Measurements from ENCODE around the gene NDUFA1.
"Not testable (repeated sequence)": the region's sequence is repeated elsewhere in the genome, so short reads cannot be mapped to it uniquely, and the experiment has no call there.

NDUFA1 gene

DNA sequence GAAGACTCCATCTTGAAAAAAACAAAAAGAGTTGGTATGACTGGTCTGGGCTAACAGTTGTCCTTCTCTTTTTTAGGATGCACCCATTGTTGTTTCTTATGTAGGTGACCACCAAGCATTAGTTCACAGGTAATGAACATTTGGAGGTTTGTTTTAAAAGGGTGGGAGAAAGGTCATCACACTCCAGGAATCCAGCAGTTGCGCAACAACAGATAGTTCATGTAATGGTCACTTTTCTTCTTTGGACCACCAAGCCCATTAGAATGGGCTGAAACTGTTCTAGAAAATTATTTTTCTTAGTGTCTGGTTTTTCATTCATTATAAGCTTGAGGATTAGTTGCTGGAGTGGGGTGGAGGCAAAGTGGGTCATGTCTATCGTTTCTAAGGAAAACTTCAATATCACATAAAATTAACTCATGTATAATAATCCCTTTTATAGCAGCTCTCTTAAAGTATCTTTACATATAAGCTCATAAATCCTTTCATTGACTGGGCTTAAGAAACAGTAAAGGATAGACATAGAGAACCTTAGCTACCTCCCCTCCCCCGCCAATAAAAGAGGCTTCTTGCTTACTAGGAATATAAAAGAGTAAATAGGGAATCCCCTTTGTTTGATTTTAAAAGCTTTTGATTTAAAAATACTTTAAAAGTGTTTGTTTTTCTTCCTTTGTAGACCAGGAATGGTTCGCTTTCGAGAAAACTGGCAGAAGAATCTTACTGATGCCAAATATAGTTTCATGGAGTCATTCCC lies 48.4 kb downstream of the NDUFA1 start:
- Histone ChIP-seq H3F3A (ENCODE audit: insufficient read depth) (no peaks in the 10 kb centered on the region), H3K9me3 (ENCODE audit: insufficient read depth, low read length) (no peaks in the 10 kb centered on the region), H3K79me2 (ENCODE audit: insufficient read depth, low read length) (no peaks in the 10 kb centered on the region), H3K27me3 (ENCODE audit: low read length) (no peaks in the 10 kb centered on the region), H3K9me2 (replicated peaks; ENCODE audit: insufficient read depth, low read length) (no peaks in the 10 kb centered on the region), H3K4me3 (ENCODE audit: insufficient read depth, low read length, poor library complexity, severe bottlenecking) (no peak overlapping the region), H2AFZ (ENCODE audit: low read depth, low read length, severe bottlenecking) (no peak overlapping the region), H4K20me1 (ENCODE audit: low read depth, low read length) (no peaks in the 10 kb centered on the region), H3K9ac (ENCODE audit: low read length) (no peak overlapping the region), H3K27ac (ENCODE audit: low read depth, low read length) (no peak overlapping the region), H3K36me3 (ENCODE audit: low read length) (no peaks in the 10 kb centered on the region), H3K4me2 (ENCODE audit: low read depth, low read length, poor library complexity, severe bottlenecking) (no peak overlapping the region)
- no peak for TF ChIP-seq EZH2phosphoT487 (conservative IDR thresholded peaks at IDR 0.05; ENCODE audit: low read length)
- TF ChIP-seq, protein P1, sequence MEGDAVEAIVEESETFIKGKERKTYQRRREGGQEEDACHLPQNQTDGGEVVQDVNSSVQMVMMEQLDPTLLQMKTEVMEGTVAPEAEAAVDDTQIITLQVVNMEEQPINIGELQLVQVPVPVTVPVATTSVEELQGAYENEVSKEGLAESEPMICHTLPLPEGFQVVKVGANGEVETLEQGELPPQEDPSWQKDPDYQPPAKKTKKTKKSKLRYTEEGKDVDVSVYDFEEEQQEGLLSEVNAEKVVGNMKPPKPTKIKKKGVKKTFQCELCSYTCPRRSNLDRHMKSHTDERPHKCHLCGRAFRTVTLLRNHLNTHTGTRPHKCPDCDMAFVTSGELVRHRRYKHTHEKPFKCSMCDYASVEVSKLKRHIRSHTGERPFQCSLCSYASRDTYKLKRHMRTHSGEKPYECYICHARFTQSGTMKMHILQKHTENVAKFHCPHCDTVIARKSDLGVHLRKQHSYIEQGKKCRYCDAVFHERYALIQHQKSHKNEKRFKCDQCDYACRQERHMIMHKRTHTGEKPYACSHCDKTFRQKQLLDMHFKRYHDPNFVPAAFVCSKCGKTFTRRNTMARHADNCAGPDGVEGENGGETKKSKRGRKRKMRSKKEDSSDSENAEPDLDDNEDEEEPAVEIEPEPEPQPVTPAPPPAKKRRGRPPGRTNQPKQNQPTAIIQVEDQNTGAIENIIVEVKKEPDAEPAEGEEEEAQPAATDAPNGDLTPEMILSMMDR (IDR thresholded peaks at IDR 0.05; ENCODE audit: insufficient read depth, low read length, poor library complexity, severe bottlenecking): no peak

DNA sequence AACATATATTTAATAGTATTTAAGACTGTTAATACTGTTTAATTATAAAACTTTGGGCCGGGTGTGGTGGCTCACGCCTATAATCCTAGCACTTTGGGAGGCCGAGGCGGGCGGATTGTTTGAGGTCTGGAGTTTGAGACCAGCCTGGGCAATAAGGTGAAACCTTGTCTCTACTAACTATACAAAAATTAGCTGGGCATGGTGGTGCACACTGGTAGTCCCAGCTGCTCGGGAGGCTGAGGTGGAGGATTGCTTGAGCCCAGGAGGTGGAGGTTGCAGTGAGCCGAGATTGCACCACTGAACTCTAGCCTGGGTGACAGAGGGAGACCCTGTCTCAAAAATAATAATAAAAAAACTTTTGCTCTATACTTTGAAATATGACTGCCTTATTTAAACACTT lies 50.8 kb downstream of the NDUFA1 start:
- not testable (repeated sequence) for H3K36me3 ChIP-seq (ENCODE audit: low read length); H3F3A ChIP-seq (ENCODE audit: insufficient read depth); H3K4me3 ChIP-seq (ENCODE audit: insufficient read depth, low read length, poor library complexity, severe bottlenecking); H3K9me3 ChIP-seq (ENCODE audit: insufficient read depth, low read length); H3K27me3 ChIP-seq (ENCODE audit: low read length); H3K9ac ChIP-seq (ENCODE audit: low read length); H2AFZ ChIP-seq (ENCODE audit: low read depth, low read length, severe bottlenecking); H3K27ac ChIP-seq (ENCODE audit: low read depth, low read length); H3K79me2 ChIP-seq (ENCODE audit: insufficient read depth, low read length); H3K4me2 ChIP-seq (ENCODE audit: low read depth, low read length, poor library complexity, severe bottlenecking); H3K9me2 ChIP-seq (replicated peaks; ENCODE audit: insufficient read depth, low read length); H4K20me1 ChIP-seq (ENCODE audit: low read depth, low read length)

All from SU-DHL-6 (cell line).